Neural crest cell (in vitro differentiated cells): ENCODE measurements around the gene TBC1D8. TPM values are rescaled to one million over a fixed set of nuclear protein-coding genes. Genes with fewer than 3 reads are reported as not detected.

Source experiments
- DNase-seq: peaks from one replicate; pipeline ENCODE4 v3.0.0; 2021; ENCODE audit warnings: low read depth, mixed read lengths, low spot score
- H3K27ac Mint-ChIP-seq: one replicate; pipeline ENCODE4 v1.8.0; 2021; ENCODE audit warnings: mild to moderate bottlenecking, mixed read lengths; ENCODE audit not compliant: unreplicated experiment
- H3K27me3 Mint-ChIP-seq: 2 replicates; pipeline ENCODE4 v1.8.0; 2021; ENCODE audit warnings: low read depth, mild to moderate bottlenecking, mixed read lengths
- H3K36me3 Mint-ChIP-seq: 2 replicates; pipeline ENCODE4 v1.8.0; 2021; ENCODE audit warnings: low read depth, mild to moderate bottlenecking, mixed read lengths
- H3K4me1 Mint-ChIP-seq: 2 replicates; pipeline ENCODE4 v1.8.0; 2021; ENCODE audit warnings: mixed read lengths
- H3K4me3 Mint-ChIP-seq: one replicate; pipeline ENCODE4 v1.8.0; 2021; ENCODE audit warnings: mild to moderate bottlenecking, mixed read lengths
- H3K9me3 Mint-ChIP-seq: 2 replicates; pipeline ENCODE4 v1.8.0; 2021; ENCODE audit warnings: mixed read lengths
- total RNA-seq: library from RNA; stranded (reverse); gene quantifications from 2 replicates; pipeline ENCODE4 v1.2.1, GENCODE V29; 2021
- TF ChIP-seq, protein P1 (sequence below): fragments of 200-600 bp; sonication (generic); conservative IDR thresholded peaks from 2 replicates; pipeline ENCODE4 v1.5.0; 2021; ENCODE audit warnings: antibody characterized with exemption, mild to moderate bottlenecking

The TBC1D8 gene
- total RNA-seq, 1 donor from 2014 or later = 7.8 TPM

DNA sequence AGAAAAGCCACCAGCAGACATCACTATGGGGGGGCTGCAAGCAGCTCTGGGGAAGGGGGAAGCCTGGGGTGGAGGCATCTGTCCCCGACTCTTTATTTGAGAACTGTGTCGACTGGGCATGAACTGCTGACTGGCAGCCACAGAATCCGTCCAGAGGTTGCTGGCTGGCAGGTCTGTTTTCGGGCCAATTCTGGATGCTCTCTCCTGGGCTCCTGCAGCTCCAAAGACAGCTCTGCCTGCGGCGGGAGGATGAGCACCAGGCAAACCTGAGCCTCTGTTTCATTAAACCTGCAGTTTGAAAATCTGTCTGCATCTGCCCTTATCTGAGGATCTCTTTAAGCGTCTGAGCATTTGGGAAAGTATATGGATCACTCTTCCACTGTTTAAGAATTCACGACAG lies 183.5 kb downstream of the TBC1D8 start:
- no peaks in the 10 kb centered on the region for H3K36me3 Mint-ChIP-seq
- DNase-seq = no peak
- no peaks in the 10 kb centered on the region for H3K9me3 Mint-ChIP-seq
- TF ChIP-seq, protein P1, sequence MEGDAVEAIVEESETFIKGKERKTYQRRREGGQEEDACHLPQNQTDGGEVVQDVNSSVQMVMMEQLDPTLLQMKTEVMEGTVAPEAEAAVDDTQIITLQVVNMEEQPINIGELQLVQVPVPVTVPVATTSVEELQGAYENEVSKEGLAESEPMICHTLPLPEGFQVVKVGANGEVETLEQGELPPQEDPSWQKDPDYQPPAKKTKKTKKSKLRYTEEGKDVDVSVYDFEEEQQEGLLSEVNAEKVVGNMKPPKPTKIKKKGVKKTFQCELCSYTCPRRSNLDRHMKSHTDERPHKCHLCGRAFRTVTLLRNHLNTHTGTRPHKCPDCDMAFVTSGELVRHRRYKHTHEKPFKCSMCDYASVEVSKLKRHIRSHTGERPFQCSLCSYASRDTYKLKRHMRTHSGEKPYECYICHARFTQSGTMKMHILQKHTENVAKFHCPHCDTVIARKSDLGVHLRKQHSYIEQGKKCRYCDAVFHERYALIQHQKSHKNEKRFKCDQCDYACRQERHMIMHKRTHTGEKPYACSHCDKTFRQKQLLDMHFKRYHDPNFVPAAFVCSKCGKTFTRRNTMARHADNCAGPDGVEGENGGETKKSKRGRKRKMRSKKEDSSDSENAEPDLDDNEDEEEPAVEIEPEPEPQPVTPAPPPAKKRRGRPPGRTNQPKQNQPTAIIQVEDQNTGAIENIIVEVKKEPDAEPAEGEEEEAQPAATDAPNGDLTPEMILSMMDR = no peak
- H3K4me1 Mint-ChIP-seq = no peaks in the 10 kb centered on the region
- H3K27me3 Mint-ChIP-seq = no peaks in the 10 kb centered on the region
- no peak overlapping the region for H3K27ac Mint-ChIP-seq
- H3K4me3 Mint-ChIP-seq = no peak overlapping the region

DNA sequence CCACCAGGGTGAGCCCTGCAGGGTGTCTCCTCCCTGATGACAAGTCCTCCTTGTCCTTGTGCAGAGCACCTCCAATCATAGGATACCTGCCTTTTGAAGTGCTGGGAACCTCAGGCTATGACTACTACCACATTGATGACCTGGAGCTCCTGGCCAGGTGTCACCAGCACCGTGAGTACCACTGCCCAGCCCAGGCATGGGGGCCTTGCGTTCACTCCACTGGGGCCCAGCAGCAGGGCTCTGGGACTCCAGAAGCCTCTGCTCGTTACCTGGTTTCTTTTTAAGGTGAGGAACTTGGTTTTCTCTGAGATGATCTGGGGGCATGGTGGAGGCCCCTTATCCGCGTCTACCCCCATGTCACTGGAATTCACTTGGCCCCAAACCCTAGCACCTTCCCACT lies 185.6 kb downstream of the TBC1D8 start:
- no peaks in the 10 kb centered on the region for H3K27me3 Mint-ChIP-seq
- no peaks in the 10 kb centered on the region for H3K9me3 Mint-ChIP-seq
- DNase-seq = no peak
- no peak overlapping the region for H3K27ac Mint-ChIP-seq
- no peak overlapping the region for H3K4me3 Mint-ChIP-seq
- H3K4me1 Mint-ChIP-seq = no peaks in the 10 kb centered on the region
- H3K36me3 Mint-ChIP-seq = no peaks in the 10 kb centered on the region
- TF ChIP-seq, protein P1 = no peak

DNA sequence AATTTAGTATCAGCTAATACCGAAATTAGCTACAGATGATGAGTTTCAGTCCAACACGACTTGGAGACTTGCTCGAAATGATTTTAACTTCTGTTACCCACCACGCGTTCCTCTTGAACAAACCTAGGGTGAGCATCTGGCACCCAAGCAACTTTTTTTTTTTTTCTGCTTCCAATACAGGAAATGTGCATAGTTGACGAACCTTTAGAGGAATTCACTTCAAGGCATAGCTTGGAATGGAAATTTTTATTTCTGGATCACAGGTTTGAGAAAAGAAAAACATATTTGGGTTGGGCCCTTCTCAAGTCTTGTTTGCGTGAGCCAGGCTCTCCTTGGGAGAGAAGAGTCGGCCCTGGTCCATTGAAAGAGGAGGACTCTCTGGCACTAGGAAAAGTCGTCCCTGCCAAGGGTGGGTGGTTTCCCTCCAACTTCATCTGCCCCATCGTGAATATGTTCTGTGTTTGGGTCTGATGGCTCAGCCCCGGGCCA lies 186.5 kb downstream of the TBC1D8 start:
- TF ChIP-seq, protein P1 = no peak
- Mint-ChIP-seq H3K27me3 (no peaks in the 10 kb centered on the region), H3K27ac (no peak overlapping the region), H3K36me3 (no peaks in the 10 kb centered on the region), H3K4me3 (no peak overlapping the region), H3K9me3 (no peaks in the 10 kb centered on the region), H3K4me1 (no peaks in the 10 kb centered on the region)
- no peak for DNase-seq

DNA sequence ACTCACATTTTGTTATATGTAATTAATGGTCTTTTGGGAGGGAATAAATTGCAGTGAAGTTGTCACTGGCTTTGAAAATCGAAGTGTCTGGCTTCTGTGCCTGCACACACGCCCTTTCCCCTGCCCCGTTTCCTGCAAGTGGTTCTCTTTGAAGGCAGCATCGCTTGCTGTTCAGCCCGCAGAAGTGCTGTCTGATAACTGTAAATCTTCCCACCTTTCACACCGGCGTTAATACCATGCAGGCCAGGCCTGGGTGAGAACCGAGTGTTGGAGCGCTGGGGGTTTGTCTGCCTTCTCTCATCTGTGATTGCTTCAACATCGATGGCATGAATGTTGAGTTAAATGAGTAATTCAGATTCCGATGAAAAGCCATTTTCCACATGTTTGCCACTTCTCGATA lies 187.0 kb downstream of the TBC1D8 start:
- Mint-ChIP-seq H3K4me1 (no peaks in the 10 kb centered on the region), H3K9me3 (no peaks in the 10 kb centered on the region)

DNA sequence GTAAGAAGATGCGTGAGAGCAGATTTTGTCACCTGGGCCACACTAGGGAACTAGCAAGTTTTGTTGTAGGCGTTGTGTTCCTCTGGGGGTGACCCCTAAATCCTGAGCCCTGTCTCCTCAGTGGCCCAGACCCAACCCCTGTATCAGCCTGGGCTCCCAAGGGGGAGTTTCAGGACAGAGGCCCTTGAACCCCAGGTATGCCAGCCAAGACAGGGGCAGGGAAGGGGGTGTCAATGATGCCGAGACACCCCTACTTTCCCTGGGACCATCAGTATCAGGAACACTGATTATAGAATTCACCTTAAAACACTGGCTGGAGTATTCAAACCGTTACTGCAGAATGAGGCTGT lies 188.2 kb downstream of the TBC1D8 start:
- Mint-ChIP-seq H3K27ac (no peak overlapping the region), H3K36me3 (no peaks in the 10 kb centered on the region), H3K4me1 (no peaks in the 10 kb centered on the region), H3K27me3 (no peaks in the 10 kb centered on the region), H3K9me3 (no peaks in the 10 kb centered on the region), H3K4me3 (no peak overlapping the region)
- no peak for DNase-seq
- TF ChIP-seq, protein P1 = no peak

More for the DNA sequence above, 187.0 kb downstream of the TBC1D8 start:
- TF ChIP-seq, protein P1 = no peak
- Mint-ChIP-seq H3K27ac (no peak overlapping the region), H3K4me3 (no peak overlapping the region), H3K27me3 (no peaks in the 10 kb centered on the region), H3K36me3 (no peaks in the 10 kb centered on the region)
- DNase-seq = no peak
